ENCODE data around the gene PITPNM3. TPM values are rescaled to one million over a fixed set of nuclear protein-coding genes. Genes with fewer than 3 reads are reported as not detected.
A peak's percentile ranks its signal among the peaks of the same experiment; 100 is the strongest.

Gene PITPNM3
- total RNA-seq, 1 donor: 1.8 TPM

- no peaks in the 10 kb centered on the region for H3K27me3 ChIP-seq (ENCODE audit: insufficient read depth, low read length)
- no peak overlapping the region for H2AFZ ChIP-seq (ENCODE audit: low read length)
- no peak for DNase-seq (ENCODE audit: insufficient read length, low spot score, missing footprints)
- H3K27ac ChIP-seq (ENCODE audit: low read depth, low read length): peak overlapping the region; percentile 92
- no peak for TF ChIP-seq CTCF (IDR thresholded peaks at IDR 0.05; ENCODE audit: extremely low read depth, low read depth, low read length)
- no peaks in the 10 kb centered on the region for H3K36me3 ChIP-seq (ENCODE audit: insufficient read depth, low read length)
- H3K4me1 ChIP-seq (ENCODE audit: insufficient read depth, low read length): peaks cover 53% of the 10 kb centered on the region
- no peaks in the 10 kb centered on the region for H3K79me2 ChIP-seq (ENCODE audit: insufficient read depth, low read length)
- H3K9me3 ChIP-seq (ENCODE audit: low read depth, low read length): no peaks in the 10 kb centered on the region
- H3K4me2 ChIP-seq (ENCODE audit: insufficient read depth, low read length): peak overlapping the region; percentile 63
- peak overlapping the region; percentile 10 for H3K4me3 ChIP-seq (ENCODE audit: insufficient read depth, low read length)
- no peaks in the 10 kb centered on the region for H4K20me1 ChIP-seq (ENCODE audit: insufficient read depth, low read length)
Observed at GRCh38 chr17:6508519-6509030, 47.8 kb downstream of the PITPNM3 start.

GRCh38 chr17:6508016-6508415, 48.3 kb downstream of the PITPNM3 start:
- DNase-seq (ENCODE audit: insufficient read length, low spot score, missing footprints): no peak
- Histone ChIP-seq H3K79me2 (ENCODE audit: insufficient read depth, low read length) (no peaks in the 10 kb centered on the region), H3K36me3 (ENCODE audit: insufficient read depth, low read length) (no peaks in the 10 kb centered on the region), H3K9me3 (ENCODE audit: low read depth, low read length) (no peaks in the 10 kb centered on the region), H3K27ac (ENCODE audit: low read depth, low read length) (peak overlapping the region; percentile 92), H3K4me2 (ENCODE audit: insufficient read depth, low read length) (peak overlapping the region; percentile 63), H3K4me3 (ENCODE audit: insufficient read depth, low read length) (peak overlapping the region; percentile 10), H3K27me3 (ENCODE audit: insufficient read depth, low read length) (no peaks in the 10 kb centered on the region), H4K20me1 (ENCODE audit: insufficient read depth, low read length) (no peaks in the 10 kb centered on the region), H3K4me1 (ENCODE audit: insufficient read depth, low read length) (peaks cover 53% of the 10 kb centered on the region), H2AFZ (ENCODE audit: low read length) (no peak overlapping the region)
- no peak for TF ChIP-seq CTCF (IDR thresholded peaks at IDR 0.05; ENCODE audit: extremely low read depth, low read depth, low read length)

DNA sequence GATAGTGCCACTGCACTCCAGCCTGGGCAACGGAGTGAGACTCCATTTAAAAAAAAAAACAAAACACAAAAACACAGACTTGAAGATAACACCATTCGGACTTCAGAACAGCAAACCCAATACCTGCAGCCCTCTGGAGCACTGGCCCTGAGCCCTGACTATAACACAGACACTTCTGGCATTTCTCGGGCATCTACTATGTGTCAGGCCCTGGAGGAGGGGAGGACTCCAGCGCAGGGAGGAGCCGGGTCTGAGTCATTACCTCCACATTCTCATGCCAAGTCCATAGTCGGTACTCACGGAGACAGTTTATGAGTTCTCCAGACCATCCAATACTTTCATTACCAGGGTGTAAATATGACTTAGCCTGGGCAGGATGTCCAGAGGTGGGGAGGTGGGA, 48.8 kb downstream of the PITPNM3 start:
- H3K36me3 ChIP-seq (ENCODE audit: insufficient read depth, low read length): no peaks in the 10 kb centered on the region
- TF ChIP-seq CTCF (IDR thresholded peaks at IDR 0.05; ENCODE audit: extremely low read depth, low read depth, low read length): no peak
- no peaks in the 10 kb centered on the region for H3K27me3 ChIP-seq (ENCODE audit: insufficient read depth, low read length)
- peak overlapping the region; percentile 92 for H3K27ac ChIP-seq (ENCODE audit: low read depth, low read length)
- H3K9me3 ChIP-seq (ENCODE audit: low read depth, low read length): no peaks in the 10 kb centered on the region
- no peaks in the 10 kb centered on the region for H4K20me1 ChIP-seq (ENCODE audit: insufficient read depth, low read length)
- H3K4me2 ChIP-seq (ENCODE audit: insufficient read depth, low read length): peak overlapping the region; percentile 28
- peak; percentile 97 for DNase-seq (ENCODE audit: insufficient read length, low spot score, missing footprints)
- H2AFZ ChIP-seq (ENCODE audit: low read length): no peak overlapping the region
- no peak overlapping the region for H3K4me3 ChIP-seq (ENCODE audit: insufficient read depth, low read length)
- H3K4me1 ChIP-seq (ENCODE audit: insufficient read depth, low read length): peaks cover 53% of the 10 kb centered on the region
- H3K79me2 ChIP-seq (ENCODE audit: insufficient read depth, low read length): no peaks in the 10 kb centered on the region

- no peaks in the 10 kb centered on the region for H3K27me3 ChIP-seq (ENCODE audit: insufficient read depth, low read length)
- H3K36me3 ChIP-seq (ENCODE audit: insufficient read depth, low read length): no peaks in the 10 kb centered on the region
- H3K4me3 ChIP-seq (ENCODE audit: insufficient read depth, low read length): no peak overlapping the region
- H3K4me1 ChIP-seq (ENCODE audit: insufficient read depth, low read length): peaks cover 53% of the 10 kb centered on the region
- no peak for TF ChIP-seq CTCF (IDR thresholded peaks at IDR 0.05; ENCODE audit: extremely low read depth, low read depth, low read length)
- peak overlapping the region; percentile 92 for H3K27ac ChIP-seq (ENCODE audit: low read depth, low read length)
- peak; percentile 89 for DNase-seq (ENCODE audit: insufficient read length, low spot score, missing footprints)
- no peaks in the 10 kb centered on the region for H3K9me3 ChIP-seq (ENCODE audit: low read depth, low read length)
- no peak overlapping the region for H3K4me2 ChIP-seq (ENCODE audit: insufficient read depth, low read length)
- no peaks in the 10 kb centered on the region for H3K79me2 ChIP-seq (ENCODE audit: insufficient read depth, low read length)
- no peak overlapping the region for H2AFZ ChIP-seq (ENCODE audit: low read length)
- no peaks in the 10 kb centered on the region for H4K20me1 ChIP-seq (ENCODE audit: insufficient read depth, low read length)
Observed at GRCh38 chr17:6506679-6507231, 49.6 kb downstream of the PITPNM3 start.
